ENCODE results near the gene ENGASE. TPM values are rescaled to one million over a fixed set of nuclear protein-coding genes. Genes with fewer than 3 reads are reported as not detected.

Gene ENGASE
- 18.3 TPM for polyA plus RNA-seq (2012; ENCODE audit: insufficient read length, low read depth)

GRCh38 chr17:79074649-79075445 is at the start of gene ENGASE:
Gene ENGASE, plus strand, starts transcription at chr17:79074824. Its CDS starts 121 bp downstream, at chr17:79074945.
- peak; percentile 83 for TF ChIP-seq TAF1 (IDR thresholded peaks at IDR 0.05; ENCODE audit: borderline replicate concordance, insufficient read depth, low read length)
- TF ChIP-seq FOXP2 (optimal IDR thresholded peaks at IDR 0.05; ENCODE audit: borderline replicate concordance, extremely low read depth, extremely low read length, insufficient read depth) = peak; percentile 79
- no peak for TF ChIP-seq SIN3A (IDR thresholded peaks at IDR 0.05; ENCODE audit: borderline replicate concordance, insufficient read depth, low read length)
- peak; percentile 64 for TF ChIP-seq POLR2AphosphoS5 (IDR thresholded peaks at IDR 0.05; ENCODE audit: low read depth, low read length)
- 0 out of 4 replicates have a peak, but pooled peaks of 1 of the 2 experiments have one; percentile 20 for TF ChIP-seq REST (IDR thresholded peaks at IDR 0.05; ENCODE audit: insufficient read depth in 1 of 2, low read depth in 2 of 2, low read length in 2 of 2)

- TF ChIP-seq TAF1 (IDR thresholded peaks at IDR 0.05; ENCODE audit: borderline replicate concordance, insufficient read depth, low read length) (no peak), POLR2AphosphoS5 (IDR thresholded peaks at IDR 0.05; ENCODE audit: low read depth, low read length) (no peak), REST (IDR thresholded peaks at IDR 0.05; ENCODE audit: insufficient read depth in 1 of 2, low read depth in 2 of 2, low read length in 2 of 2) (no peak), FOXP2 (optimal IDR thresholded peaks at IDR 0.05; ENCODE audit: borderline replicate concordance, extremely low read depth, extremely low read length, insufficient read depth) (no peak), SIN3A (IDR thresholded peaks at IDR 0.05; ENCODE audit: borderline replicate concordance, insufficient read depth, low read length) (no peak)
These were observed 49.5 kb upstream of the ENGASE start for GRCh38 chr17:79024901-79025737.

- TF ChIP-seq SIN3A (IDR thresholded peaks at IDR 0.05; ENCODE audit: borderline replicate concordance, insufficient read depth, low read length) (no peak), REST (IDR thresholded peaks at IDR 0.05; ENCODE audit: insufficient read depth in 1 of 2, low read depth in 2 of 2, low read length in 2 of 2) (no peak), TAF1 (IDR thresholded peaks at IDR 0.05; ENCODE audit: borderline replicate concordance, insufficient read depth, low read length) (no peak), FOXP2 (optimal IDR thresholded peaks at IDR 0.05; ENCODE audit: borderline replicate concordance, extremely low read depth, extremely low read length, insufficient read depth) (no peak)
These were observed 48.0 kb upstream of the ENGASE start for GRCh38 chr17:79026376-79027273.

- no peak for TF ChIP-seq POLR2AphosphoS5 (IDR thresholded peaks at IDR 0.05; ENCODE audit: low read depth, low read length)
- no peak for TF ChIP-seq SIN3A (IDR thresholded peaks at IDR 0.05; ENCODE audit: borderline replicate concordance, insufficient read depth, low read length)
- TF ChIP-seq REST (IDR thresholded peaks at IDR 0.05; ENCODE audit: insufficient read depth in 1 of 2, low read depth in 2 of 2, low read length in 2 of 2) = no peak
These were observed 47.2 kb upstream of the ENGASE start for GRCh38 chr17:79027274-79027924.
